ENCODE measurements around the gene RACK1.

Gene RACK1

GRCh38 chr5:181259974-181260719 lies 16.4 kb upstream of the RACK1 start:
- DNase-seq (ENCODE audit: low spot score) = no peak

GRCh38 chr5:181259283-181259682 lies 15.6 kb upstream of the RACK1 start:
- no peak for DNase-seq (ENCODE audit: low spot score)

GRCh38 chr5:181258576-181258975 lies 14.9 kb upstream of the RACK1 start:
- DNase-seq (ENCODE audit: low spot score) = no peak

DNA sequence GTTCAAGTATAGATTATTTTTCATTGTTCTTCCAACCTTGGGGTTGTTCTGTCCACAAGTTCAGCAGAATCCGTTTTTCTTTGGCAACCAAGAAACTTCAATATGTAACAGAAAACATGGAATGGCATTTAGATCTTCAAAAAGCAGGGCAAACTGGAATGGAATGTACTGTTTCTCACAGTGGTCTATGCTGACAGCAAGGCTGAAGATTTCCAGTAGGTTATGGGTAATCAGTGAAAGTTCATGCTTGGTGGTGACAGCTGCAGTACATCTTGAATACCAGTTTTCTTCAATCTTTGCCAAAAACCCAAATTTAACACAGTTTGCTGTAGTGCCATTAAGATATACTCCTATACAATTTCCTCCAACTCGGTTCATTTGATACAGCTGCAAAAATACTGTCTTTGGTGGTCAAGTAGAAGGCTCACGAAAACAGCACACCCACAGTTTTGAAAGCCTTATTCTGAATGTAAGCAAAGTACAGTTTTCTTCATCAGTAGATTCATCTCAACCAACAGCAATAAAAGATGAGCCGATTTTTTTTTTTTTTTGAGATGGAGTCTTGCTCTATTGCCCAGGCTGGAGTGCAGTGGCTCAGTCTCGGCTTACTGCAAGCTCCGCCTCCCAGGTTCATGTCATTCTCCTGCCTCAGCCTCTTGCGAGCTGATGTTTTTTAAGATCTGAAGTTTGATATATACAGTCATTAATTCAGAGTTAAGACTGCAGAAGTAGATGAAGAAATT lies 12.3 kb upstream of the RACK1 start:
- no peak for DNase-seq (ENCODE audit: low spot score)

DNA sequence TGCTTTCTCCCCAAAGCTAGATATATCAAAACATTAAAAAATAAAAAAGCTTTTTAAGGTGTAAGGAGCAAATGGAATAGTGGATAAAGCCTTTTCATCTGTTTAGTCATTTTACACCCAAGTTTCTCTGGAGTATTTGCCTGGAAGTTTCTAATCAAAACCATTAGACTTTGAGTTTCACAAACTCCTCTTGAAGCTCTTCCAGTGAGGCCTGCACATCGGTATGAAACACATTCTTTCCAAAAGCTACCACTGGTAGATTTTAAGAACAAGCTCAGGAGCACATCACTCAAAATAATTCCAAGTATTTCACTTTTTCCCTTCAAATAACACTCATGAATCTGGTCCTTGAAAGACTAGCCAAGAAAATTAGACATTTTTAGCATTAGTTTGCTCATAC lies 11.6 kb upstream of the RACK1 start:
- no peak for DNase-seq (ENCODE audit: low spot score)

DNA sequence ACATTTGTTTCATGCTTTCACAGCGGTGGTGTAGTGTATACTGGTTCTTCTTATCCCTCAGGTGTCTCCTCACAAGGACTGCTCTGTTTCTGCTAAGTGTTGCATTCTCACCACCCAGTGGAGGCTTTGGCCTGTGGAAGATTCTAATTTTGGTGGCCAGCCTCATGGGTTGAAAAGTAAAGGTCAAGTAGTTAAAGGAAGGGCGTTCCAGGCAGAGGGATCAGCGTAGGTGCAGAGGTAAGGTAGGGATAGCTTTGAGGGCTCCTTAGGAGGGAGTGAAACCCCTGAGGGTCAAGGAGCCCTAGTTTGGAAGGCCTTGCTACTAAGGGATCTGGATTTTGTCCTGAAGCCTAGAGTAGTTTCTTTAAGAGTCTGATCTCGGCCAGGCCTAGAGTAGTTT lies 4.6 kb upstream of the RACK1 start:
- DNase-seq (ENCODE audit: low spot score) = no peak

DNA sequence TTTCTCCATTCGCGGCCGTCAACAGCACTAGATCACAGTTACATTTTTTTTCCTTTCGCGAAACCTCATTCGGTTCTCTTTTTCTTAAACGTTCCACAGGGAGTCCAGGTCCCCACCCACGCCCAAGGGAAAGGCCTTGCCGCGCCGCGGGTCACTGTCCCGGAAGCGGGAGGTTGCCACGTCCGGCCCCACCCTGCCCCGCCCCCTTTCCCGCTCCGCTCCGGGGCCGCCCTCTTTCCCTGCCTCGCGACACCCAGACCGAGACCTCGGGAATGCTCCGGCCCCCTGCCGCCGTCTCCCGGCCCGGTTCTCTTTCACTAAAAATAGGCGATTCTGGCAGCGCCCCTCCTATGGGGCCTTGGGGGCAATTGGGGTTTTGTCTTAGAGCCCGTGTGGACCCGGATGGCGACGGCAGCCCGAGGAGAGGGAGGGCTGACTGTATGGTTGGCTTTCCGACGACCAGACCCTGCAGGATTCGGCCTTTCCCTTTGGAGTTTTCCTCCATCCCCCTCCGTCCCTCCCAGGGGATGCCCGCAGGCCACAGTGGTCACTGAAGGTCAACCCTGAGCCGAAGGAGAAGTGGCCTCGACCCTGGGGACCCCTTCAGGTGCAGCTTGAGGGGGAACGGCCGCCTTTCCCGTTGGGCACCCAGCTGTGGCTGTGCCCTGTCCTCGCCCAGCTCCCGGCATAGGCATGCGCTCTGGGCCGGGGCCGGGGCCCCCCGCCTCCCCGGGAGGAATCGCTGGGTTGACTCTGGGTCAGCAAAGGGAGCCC lies 2.8 kb upstream of the RACK1 start:
- DNase-seq (ENCODE audit: low spot score) = peak; percentile 90

GRCh38 chr5:181245427-181246275 lies 1.9 kb upstream of the RACK1 start:
- DNase-seq (ENCODE audit: low spot score) = no peak

DNA sequence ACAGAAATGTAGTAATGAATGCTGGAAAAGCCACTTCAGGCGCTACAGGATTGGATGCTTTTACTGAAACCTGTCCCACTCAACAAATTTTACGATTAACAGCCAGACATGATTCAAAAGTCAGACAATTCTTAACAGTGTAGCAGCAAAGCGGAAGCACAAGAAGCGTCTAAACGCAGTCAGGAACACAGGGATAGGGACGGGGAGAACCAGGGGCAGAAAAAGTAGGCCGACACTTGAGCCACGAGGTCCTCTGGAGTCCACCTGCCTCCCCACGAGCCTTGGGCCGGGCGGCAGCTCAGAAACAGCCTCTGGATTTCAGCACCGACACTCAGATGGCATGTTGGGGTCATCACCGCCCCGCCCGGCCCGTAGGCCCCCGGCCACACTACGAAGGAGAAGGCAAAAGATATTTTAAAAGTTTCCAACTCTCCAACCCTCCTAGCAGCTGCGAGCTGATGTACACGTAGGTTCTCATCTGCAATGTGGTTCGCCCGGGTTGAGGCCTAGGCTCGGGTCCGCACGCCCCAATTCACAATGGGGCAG lies 615 bp downstream of the RACK1 start:
- DNase-seq (ENCODE audit: low spot score) = no peak

DNA sequence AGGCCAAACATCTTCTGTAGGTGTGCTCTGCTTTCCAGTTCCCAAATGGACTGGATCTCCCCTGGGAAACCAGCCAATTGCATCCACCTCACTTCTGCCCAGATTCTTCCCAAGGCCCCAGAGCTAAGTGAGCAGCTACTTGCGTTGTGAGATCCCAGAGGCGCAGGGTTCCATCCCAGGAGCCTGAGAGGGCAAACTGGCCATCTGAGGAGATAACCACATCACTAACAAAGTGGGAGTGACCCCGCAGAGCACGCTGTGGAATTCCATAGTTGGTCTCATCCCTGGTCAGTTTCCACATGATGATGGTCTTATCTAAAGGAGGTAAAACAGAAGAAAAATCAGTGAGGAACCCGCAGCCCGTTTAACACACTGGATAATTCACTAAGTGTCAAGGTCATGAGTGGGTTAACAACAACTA lies 1.7 kb downstream of the RACK1 start:
- no peak for DNase-seq (ENCODE audit: low spot score)

DNA sequence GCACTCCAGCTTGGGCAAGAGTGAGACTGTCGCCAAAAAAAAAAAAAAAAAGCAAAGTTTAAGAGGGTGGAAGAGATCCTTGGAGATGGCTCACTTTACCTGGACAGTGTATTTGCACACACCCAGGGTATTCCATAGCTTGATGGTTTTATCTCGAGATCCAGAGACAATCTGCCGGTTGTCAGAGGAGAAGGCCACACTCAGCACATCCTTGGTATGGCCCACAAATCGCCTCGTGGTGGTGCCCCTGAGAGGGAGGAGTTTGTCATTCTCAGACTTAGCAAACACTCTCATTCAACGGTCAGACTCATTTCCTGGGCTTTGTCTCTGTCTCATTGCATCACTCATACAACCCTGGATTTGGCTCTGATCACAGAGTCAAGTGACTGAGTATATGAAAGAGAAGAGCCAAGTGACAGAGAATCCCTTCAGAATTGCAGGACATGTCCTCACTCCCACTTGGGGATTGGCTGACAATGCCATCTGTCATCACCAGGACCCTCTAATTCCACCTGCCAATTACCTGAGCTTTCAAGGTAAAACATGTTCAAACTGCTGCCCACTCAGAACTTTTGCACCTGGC lies 2.2 kb downstream of the RACK1 start:
- no peak for DNase-seq (ENCODE audit: low spot score)

GRCh38 chr5:181239062-181239663 lies 4.5 kb downstream of the RACK1 start:
- no peak for DNase-seq (ENCODE audit: low spot score)

GRCh38 chr5:181237729-181238385 lies 5.8 kb downstream of the RACK1 start:
- DNase-seq (ENCODE audit: low spot score) = no peak

GRCh38 chr5:181236954-181237641 lies 6.6 kb downstream of the RACK1 start:
- no peak for DNase-seq (ENCODE audit: low spot score)

DNA sequence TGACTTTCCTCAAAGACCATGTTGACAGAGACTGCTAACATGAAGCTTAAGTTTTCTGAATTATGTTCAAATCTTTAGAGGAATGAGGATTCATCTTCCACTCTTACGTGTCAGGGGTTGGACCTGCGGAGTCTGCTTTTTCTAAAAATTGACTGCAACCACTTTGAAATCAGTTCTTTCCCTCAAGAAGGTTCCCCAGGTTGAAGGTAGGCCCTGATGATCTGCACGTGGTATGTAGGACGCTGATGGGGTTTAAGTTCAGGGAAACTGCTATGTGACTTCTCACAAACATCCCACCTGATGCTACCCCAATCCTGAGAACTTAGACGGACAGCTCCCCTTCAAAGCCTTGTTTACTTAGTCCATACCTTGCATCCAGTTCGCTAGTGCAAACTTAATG lies 7.2 kb downstream of the RACK1 start:
- no peak for DNase-seq (ENCODE audit: low spot score)

- no peak for DNase-seq (ENCODE audit: low spot score)
These were observed 7.9 kb downstream of the RACK1 start for GRCh38 chr5:181235689-181236366.

GRCh38 chr5:181235323-181235688 lies 8.4 kb downstream of the RACK1 start:
- DNase-seq (ENCODE audit: low spot score) = no peak

GRCh38 chr5:181234455-181235306 lies 9.0 kb downstream of the RACK1 start:
- DNase-seq (ENCODE audit: low spot score) = no peak

Data from D341Med (cell line).